Activated B cell treated with CpG ODN at 0.5 μM for 24 hours (primary cell): ENCODE data around the gene PIKFYVE. TPM values are rescaled to one million over a fixed set of nuclear protein-coding genes. Genes with fewer than 3 reads are reported as not detected.

Experiments used
- ATAC-seq: fragments of 200-7000 bp; cut with Tn5 transposase; one replicate; pipeline ENCODE4 v1.10.0; 2021; ENCODE audit warnings: low read depth, mild to moderate bottlenecking, moderate library complexity
- CTCF ChIA-PET: fragments of 350-600 bp; sonication (Branson Sonifier 250); formaldehyde crosslinking; loops from one replicate; lab custom pipeline; 2021; ENCODE audit warnings: antibody characterized with exemption; lab: Charles Lee
- POLR2A ChIA-PET: fragments of 350-600 bp; sonication (Branson Sonifier 250); formaldehyde crosslinking; loops from one replicate; lab custom pipeline; 2021; ENCODE audit warnings: antibody characterized with exemption; lab: Charles Lee
- DNase-seq: peaks from one replicate; pipeline ENCODE4 v3.0.0; 2022
- H3K27ac Mint-ChIP-seq: one replicate; pipeline ENCODE4 v1.8.0; 2020; ENCODE audit warnings: mixed read lengths
- H3K27me3 Mint-ChIP-seq: one replicate; pipeline ENCODE4 v1.8.0; 2021; ENCODE audit warnings: mixed read lengths
- H3K36me3 Mint-ChIP-seq: one replicate; pipeline ENCODE4 v1.8.0; 2021; ENCODE audit warnings: low read depth, mixed read lengths
- H3K4me1 Mint-ChIP-seq: one replicate; pipeline ENCODE4 v1.8.0; 2021; ENCODE audit warnings: mixed read lengths
- H3K4me3 Mint-ChIP-seq: one replicate; pipeline ENCODE4 v1.8.0; 2020; ENCODE audit warnings: mild to moderate bottlenecking, mixed read lengths
- H3K9me3 Mint-ChIP-seq: one replicate; pipeline ENCODE4 v1.8.0; 2020; ENCODE audit warnings: mixed read lengths
- CTCF ChIP-seq: fragments of 200-600 bp; IDR thresholded peaks from one replicate; pipeline ENCODE4 v1.8.0; 2022; ENCODE audit warnings: antibody characterized with exemption, mild to moderate bottlenecking
- intact Hi-C: fragments of 100-400 bp; cut with micrococcal nuclease; formaldehyde crosslinking; loops from one replicate; pipeline ENCODE4 v1.15.1; 2024
- total RNA-seq: library from RNA; stranded (reverse); gene quantifications from 2 replicates; pipeline ENCODE4 v1.2.3, GENCODE V29; 2022

PIKFYVE gene
- total RNA-seq, 1 donor from 2014 or later: 106 TPM

GRCh38 chr2:208269091-208269490 lies 3.0 kb downstream of the PIKFYVE start:
- no peak for ATAC-seq
- no peaks in the 10 kb centered on the region for H3K9me3 Mint-ChIP-seq
- ChIA-PET POLR2A (interaction anchor here (0.7 to 4.7 kb wide), 3 partner anchors 13 to 673 kb away, joined by 3 to 42 read pairs (median 4); partner anchors contain the start of gene IDH1), CTCF (interaction anchor here (1.3 to 10.0 kb wide), 3 partner anchors 15 to 93 kb away, joined by 3 to 86 read pairs (median 6); partner anchors contain the start of gene IDH1)
- H3K27ac Mint-ChIP-seq: no peak overlapping the region
- TF ChIP-seq CTCF: no peak
- DNase-seq: no peak
- intact Hi-C loops: loop anchor here (5.0 kb wide), 3 partner anchors 242 to 1502 kb away; partner anchors contain the start of genes FASTKD2, KLF7, MDH1B and PLEKHM3
- no peak overlapping the region for H3K4me3 Mint-ChIP-seq
- H3K27me3 Mint-ChIP-seq: no peaks in the 10 kb centered on the region
- H3K4me1 Mint-ChIP-seq: peaks cover 57% of the 10 kb centered on the region
- H3K36me3 Mint-ChIP-seq: peaks cover 42% of the 10 kb centered on the region

- ChIA-PET CTCF (no interaction called here), POLR2A (interaction anchor here (0.6 kb wide), 1 partner anchor 653 kb away, joined by 3 read pairs; no protein-coding TSS in a partner anchor)
- intact Hi-C loops: no loop called here
- Mint-ChIP-seq H3K27ac (no peak overlapping the region), H3K36me3 (peaks cover 84% of the 10 kb centered on the region), H3K4me3 (no peak overlapping the region), H3K4me1 (peaks cover 18% of the 10 kb centered on the region), H3K9me3 (peaks cover 3% of the 10 kb centered on the region), H3K27me3 (no peaks in the 10 kb centered on the region)
- no peak for DNase-seq
- ATAC-seq: no peak
- no peak for TF ChIP-seq CTCF
Observed at GRCh38 chr2:208274748-208275147, 8.7 kb downstream of the PIKFYVE start.

GRCh38 chr2:208278549-208278948 lies 12.5 kb downstream of the PIKFYVE start:
- H3K27ac Mint-ChIP-seq: no peak overlapping the region
- H3K9me3 Mint-ChIP-seq: peaks cover 3% of the 10 kb centered on the region
- ChIA-PET POLR2A (no interaction called here), CTCF (no interaction called here)
- H3K4me1 Mint-ChIP-seq: peaks cover 32% of the 10 kb centered on the region
- no peak overlapping the region for H3K4me3 Mint-ChIP-seq
- DNase-seq (no peak), ATAC-seq (no peak)
- intact Hi-C loops: loop anchor here (2.0 kb wide), 1 partner anchor 14 kb away; no protein-coding TSS in a partner anchor
- no peaks in the 10 kb centered on the region for H3K27me3 Mint-ChIP-seq
- no peak for TF ChIP-seq CTCF
- H3K36me3 Mint-ChIP-seq: peaks cover 100% of the 10 kb centered on the region

- ChIA-PET POLR2A (no interaction called here), CTCF (no interaction called here)
- DNase-seq: no peak
- no peak overlapping the region for H3K4me3 Mint-ChIP-seq
- no peak overlapping the region for H3K27ac Mint-ChIP-seq
- no peak for TF ChIP-seq CTCF
- intact Hi-C loops: loop anchor here (2.0 kb wide), 1 partner anchor 14 kb away; no protein-coding TSS in a partner anchor
- no peaks in the 10 kb centered on the region for H3K27me3 Mint-ChIP-seq
- no peak for ATAC-seq
- H3K9me3 Mint-ChIP-seq: peaks cover 3% of the 10 kb centered on the region
- H3K36me3 Mint-ChIP-seq: peaks cover 95% of the 10 kb centered on the region
- H3K4me1 Mint-ChIP-seq: peaks cover 30% of the 10 kb centered on the region
Observed at GRCh38 chr2:208279236-208279635, 13.2 kb downstream of the PIKFYVE start.

- H3K4me1 Mint-ChIP-seq: peaks cover 27% of the 10 kb centered on the region
- no peaks in the 10 kb centered on the region for H3K27me3 Mint-ChIP-seq
- H3K27ac Mint-ChIP-seq: peak overlapping the region; percentile 60
- ChIA-PET POLR2A (interaction anchor here (1.5 to 1.9 kb wide), 2 partner anchors 14 to 40 kb away, joined by 3 to 7 read pairs; partner anchors contain the start of gene PIKFYVE), CTCF (interaction anchor here (1.0 kb wide), 1 partner anchor 26 kb away, joined by 3 read pairs; no protein-coding TSS in a partner anchor)
- H3K9me3 Mint-ChIP-seq: peaks cover 3% of the 10 kb centered on the region
- intact Hi-C loops: no loop called here
- ATAC-seq: no peak
- no peak overlapping the region for H3K4me3 Mint-ChIP-seq
- DNase-seq: no peak
- no peak for TF ChIP-seq CTCF
- H3K36me3 Mint-ChIP-seq: peaks cover 86% of the 10 kb centered on the region
Observed at GRCh38 chr2:208280234-208280633, 14.2 kb downstream of the PIKFYVE start.
